ENCODE measurements around the gene MSX1.

The MSX1 gene

DNA sequence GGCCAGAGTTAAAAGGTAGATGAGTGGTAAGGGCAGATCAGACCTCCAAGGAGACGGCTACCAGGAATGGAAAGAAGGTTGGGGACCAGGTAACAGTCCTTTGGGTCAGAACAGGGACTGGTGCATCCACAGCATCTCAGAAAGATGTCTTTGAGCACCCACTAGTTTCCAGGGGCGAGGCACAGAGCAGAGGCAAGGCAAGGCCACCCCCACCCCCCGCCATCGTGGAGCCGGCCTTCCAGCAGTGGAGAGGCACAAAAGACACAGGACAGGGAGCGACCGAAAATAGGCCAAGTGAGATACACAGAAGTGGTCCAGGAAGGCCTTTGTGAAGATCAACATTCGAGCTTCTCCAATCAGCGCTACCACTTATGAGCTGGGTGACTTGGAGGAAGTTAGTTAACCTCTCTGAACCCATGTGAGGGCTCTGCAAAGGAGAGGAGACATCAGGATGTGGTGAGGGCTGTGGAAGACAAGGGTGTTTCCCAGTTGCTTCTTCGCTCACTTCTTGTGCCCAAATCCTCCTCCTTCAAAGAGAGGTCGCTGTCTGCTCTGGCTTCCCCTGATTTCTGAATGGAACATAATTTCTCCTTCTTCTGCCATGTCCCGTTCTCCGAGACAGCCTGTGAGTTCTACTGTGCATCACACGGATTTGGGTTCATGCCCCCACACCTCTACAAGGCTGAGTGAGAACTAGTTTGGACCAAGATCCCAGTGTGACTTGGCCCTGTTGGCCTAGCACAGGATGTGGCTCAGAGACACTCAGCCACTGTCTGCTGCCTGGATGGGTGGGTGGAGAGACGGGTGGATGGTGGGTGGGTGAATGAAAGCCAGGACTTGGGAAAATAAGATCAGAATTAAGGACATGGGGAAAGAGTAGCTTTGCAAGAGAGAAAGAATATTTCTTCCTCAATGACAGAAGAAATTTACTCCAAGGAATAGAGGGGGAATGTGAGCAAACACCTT, 16.7 kb upstream of the MSX1 start:
- no peak for TF ChIP-seq POLR2AphosphoS5 (IDR thresholded peaks at IDR 0.05; ENCODE audit: low read depth, low read length)
- no peak for TF ChIP-seq FOXP2 (optimal IDR thresholded peaks at IDR 0.05; ENCODE audit: borderline replicate concordance, extremely low read depth, extremely low read length, insufficient read depth)
- TF ChIP-seq TAF1 (IDR thresholded peaks at IDR 0.05; ENCODE audit: borderline replicate concordance, insufficient read depth, low read length), result no peak
- no peak for TF ChIP-seq SIN3A (IDR thresholded peaks at IDR 0.05; ENCODE audit: borderline replicate concordance, insufficient read depth, low read length)
- TF ChIP-seq, protein P1, sequence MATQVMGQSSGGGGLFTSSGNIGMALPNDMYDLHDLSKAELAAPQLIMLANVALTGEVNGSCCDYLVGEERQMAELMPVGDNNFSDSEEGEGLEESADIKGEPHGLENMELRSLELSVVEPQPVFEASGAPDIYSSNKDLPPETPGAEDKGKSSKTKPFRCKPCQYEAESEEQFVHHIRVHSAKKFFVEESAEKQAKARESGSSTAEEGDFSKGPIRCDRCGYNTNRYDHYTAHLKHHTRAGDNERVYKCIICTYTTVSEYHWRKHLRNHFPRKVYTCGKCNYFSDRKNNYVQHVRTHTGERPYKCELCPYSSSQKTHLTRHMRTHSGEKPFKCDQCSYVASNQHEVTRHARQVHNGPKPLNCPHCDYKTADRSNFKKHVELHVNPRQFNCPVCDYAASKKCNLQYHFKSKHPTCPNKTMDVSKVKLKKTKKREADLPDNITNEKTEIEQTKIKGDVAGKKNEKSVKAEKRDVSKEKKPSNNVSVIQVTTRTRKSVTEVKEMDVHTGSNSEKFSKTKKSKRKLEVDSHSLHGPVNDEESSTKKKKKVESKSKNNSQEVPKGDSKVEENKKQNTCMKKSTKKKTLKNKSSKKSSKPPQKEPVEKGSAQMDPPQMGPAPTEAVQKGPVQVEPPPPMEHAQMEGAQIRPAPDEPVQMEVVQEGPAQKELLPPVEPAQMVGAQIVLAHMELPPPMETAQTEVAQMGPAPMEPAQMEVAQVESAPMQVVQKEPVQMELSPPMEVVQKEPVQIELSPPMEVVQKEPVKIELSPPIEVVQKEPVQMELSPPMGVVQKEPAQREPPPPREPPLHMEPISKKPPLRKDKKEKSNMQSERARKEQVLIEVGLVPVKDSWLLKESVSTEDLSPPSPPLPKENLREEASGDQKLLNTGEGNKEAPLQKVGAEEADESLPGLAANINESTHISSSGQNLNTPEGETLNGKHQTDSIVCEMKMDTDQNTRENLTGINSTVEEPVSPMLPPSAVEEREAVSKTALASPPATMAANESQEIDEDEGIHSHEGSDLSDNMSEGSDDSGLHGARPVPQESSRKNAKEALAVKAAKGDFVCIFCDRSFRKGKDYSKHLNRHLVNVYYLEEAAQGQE (IDR thresholded peaks at IDR 0.05; ENCODE audit: insufficient read depth in 1 of 2, low read depth in 2 of 2, low read length in 2 of 2), result no peak

GRCh38 chr4:4843635-4844291, 15.7 kb upstream of the MSX1 start:
- TF ChIP-seq TAF1 (IDR thresholded peaks at IDR 0.05; ENCODE audit: borderline replicate concordance, insufficient read depth, low read length) (no peak), SIN3A (IDR thresholded peaks at IDR 0.05; ENCODE audit: borderline replicate concordance, insufficient read depth, low read length) (no peak), POLR2AphosphoS5 (IDR thresholded peaks at IDR 0.05; ENCODE audit: low read depth, low read length) (no peak), FOXP2 (optimal IDR thresholded peaks at IDR 0.05; ENCODE audit: borderline replicate concordance, extremely low read depth, extremely low read length, insufficient read depth) (no peak)
- TF ChIP-seq, protein P1 (IDR thresholded peaks at IDR 0.05; ENCODE audit: insufficient read depth in 1 of 2, low read depth in 2 of 2, low read length in 2 of 2), result no peak

DNA sequence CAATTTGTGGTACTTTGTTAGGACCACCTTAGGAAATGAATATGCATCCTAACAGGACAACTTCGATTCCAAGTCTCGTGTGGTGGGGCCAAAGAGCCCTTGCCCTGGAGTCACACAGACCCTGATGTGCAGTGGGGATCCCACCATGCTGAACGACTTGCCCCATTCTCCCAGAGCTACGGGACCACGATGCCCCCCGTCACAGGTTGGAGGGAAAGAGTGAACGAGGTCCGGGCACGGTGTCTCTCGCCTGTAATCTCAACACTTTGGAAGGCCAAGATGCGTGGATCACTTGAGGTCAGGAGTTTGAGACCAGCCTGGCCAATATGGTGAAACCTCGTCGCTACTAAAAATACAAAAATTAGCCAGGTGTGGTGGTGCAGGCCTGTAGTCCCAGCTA, 14.4 kb upstream of the MSX1 start:
- TF ChIP-seq SIN3A (IDR thresholded peaks at IDR 0.05; ENCODE audit: borderline replicate concordance, insufficient read depth, low read length) (no peak), POLR2AphosphoS5 (IDR thresholded peaks at IDR 0.05; ENCODE audit: low read depth, low read length) (no peak), TAF1 (IDR thresholded peaks at IDR 0.05; ENCODE audit: borderline replicate concordance, insufficient read depth, low read length) (no peak), FOXP2 (optimal IDR thresholded peaks at IDR 0.05; ENCODE audit: borderline replicate concordance, extremely low read depth, extremely low read length, insufficient read depth) (no peak)
- TF ChIP-seq, protein P1 (IDR thresholded peaks at IDR 0.05; ENCODE audit: insufficient read depth in 1 of 2, low read depth in 2 of 2, low read length in 2 of 2), result no peak

DNA sequence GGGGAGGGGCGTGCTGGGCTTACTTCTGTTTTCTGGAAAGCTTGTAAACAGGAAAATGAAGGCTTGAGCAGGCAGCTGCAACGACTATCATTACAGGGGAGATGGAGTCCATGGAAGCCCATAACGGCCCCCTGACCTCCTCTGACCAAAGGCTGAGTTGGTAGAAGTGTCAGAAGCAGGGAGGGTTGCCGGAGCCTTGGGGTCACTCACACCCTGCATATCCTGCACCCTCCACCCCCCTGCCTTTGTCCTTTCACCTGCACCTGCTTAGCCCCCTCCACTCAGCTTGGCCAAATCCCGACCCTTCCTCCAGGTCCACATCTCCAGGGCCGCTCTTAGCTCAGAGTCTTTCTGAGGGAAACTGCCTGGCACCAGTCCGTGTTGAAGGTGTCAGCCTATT, 12.5 kb upstream of the MSX1 start:
- TF ChIP-seq TAF1 (IDR thresholded peaks at IDR 0.05; ENCODE audit: borderline replicate concordance, insufficient read depth, low read length) (no peak), SIN3A (IDR thresholded peaks at IDR 0.05; ENCODE audit: borderline replicate concordance, insufficient read depth, low read length) (no peak), FOXP2 (optimal IDR thresholded peaks at IDR 0.05; ENCODE audit: borderline replicate concordance, extremely low read depth, extremely low read length, insufficient read depth) (no peak), POLR2AphosphoS5 (IDR thresholded peaks at IDR 0.05; ENCODE audit: low read depth, low read length) (no peak)
- TF ChIP-seq, protein P1 (IDR thresholded peaks at IDR 0.05; ENCODE audit: insufficient read depth in 1 of 2, low read depth in 2 of 2, low read length in 2 of 2), result no peak

All from PFSK-1 (cell line).